HG03095 (cell line): ENCODE results near the gene MRGPRF.

ENCODE experiments used
- ATAC-seq: cut with Tn5 transposase; IDR thresholded peaks from one replicate; pipeline ENCODE4 v1.9.1; 2021; ENCODE audit warnings: moderate library complexity; ENCODE audit not compliant: unreplicated experiment

Gene MRGPRF

DNA sequence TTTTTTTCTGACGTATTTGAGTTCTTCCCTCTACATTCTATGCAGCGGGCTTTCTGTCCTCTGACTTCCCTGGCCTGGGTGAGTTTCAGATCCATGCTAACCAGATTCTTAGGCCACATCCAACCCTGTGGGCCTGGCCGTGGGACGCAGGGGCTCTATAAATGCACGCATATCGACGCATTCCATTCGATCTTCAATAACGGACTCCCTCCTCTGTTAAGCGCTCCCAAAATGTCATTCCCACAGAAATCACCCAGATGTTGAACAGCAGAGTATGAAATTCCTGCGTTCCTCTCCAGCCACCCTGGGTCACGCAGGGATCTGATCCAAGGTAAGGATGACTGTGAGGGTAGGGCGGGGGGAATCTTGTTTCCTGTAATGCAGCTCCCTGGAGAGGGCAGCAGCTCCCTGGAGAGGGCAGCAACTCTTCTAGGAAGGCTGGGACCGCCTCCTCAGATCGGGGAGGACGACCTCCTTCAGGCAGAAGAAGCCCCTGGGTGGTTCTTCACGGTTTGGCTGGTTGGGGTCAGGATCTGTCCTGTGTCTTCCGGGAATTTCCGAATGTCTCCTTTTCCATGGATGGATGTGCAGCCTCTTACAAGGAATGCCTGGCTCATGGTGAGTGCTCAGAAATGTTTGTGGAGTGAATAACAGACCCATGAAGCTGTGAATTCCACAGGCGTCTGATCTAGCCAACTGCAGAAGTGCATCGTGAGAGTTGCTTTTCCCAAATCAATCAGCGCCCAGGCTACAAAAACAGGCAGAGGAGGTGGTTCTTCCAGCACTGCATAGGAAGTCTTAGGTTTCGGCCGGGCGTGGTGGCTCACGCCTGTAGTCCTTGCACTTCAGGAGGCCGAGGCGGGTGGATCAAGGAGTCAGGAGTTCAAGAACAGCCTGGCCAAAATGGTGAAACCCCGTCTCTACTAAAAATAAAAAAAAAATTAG is 44.5 kb downstream of the MRGPRF start:
- no peak for ATAC-seq

DNA sequence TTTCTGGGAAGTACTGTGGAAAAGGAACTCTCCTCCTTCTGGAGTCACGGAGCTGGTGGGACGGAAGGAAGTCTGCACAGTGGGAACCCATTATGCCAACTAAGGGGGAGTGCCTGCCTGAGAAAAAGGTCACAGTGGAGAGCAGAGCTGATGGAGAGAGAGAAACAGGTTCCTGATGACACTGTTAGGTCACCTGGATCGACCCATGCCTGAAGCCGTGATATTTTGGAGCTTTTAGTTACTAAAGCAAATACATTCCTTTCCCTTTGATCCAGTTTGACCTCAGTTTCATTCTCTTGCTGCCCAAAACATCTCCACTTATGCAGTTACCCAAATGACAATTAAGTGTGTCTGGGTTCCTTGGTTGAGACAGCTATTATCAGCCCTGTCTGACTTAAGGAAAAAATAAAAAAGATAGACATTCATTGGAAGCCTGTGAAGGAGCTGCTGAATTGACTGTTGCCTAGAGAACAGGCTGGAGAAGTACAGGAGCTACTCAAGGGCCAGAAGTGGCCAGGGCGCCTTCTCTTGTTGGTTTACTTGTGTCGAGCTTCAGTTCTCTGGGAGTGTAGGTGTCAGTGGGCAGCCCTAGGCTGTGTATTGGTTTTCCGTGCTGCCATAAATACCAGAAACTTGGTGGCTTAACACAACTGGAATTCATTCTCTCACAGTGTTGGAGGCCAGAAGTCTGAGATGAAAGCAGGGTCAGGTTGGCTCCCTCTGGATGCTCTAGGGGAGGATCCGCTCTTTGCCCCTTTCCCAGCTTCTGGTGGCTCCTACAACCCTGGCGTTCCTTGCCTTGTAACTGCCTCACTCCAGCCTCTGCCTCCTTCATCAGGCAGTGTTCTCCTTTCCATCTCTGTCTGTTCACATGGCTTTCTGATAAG is 45.9 kb downstream of the MRGPRF start:
- no peak for ATAC-seq

DNA sequence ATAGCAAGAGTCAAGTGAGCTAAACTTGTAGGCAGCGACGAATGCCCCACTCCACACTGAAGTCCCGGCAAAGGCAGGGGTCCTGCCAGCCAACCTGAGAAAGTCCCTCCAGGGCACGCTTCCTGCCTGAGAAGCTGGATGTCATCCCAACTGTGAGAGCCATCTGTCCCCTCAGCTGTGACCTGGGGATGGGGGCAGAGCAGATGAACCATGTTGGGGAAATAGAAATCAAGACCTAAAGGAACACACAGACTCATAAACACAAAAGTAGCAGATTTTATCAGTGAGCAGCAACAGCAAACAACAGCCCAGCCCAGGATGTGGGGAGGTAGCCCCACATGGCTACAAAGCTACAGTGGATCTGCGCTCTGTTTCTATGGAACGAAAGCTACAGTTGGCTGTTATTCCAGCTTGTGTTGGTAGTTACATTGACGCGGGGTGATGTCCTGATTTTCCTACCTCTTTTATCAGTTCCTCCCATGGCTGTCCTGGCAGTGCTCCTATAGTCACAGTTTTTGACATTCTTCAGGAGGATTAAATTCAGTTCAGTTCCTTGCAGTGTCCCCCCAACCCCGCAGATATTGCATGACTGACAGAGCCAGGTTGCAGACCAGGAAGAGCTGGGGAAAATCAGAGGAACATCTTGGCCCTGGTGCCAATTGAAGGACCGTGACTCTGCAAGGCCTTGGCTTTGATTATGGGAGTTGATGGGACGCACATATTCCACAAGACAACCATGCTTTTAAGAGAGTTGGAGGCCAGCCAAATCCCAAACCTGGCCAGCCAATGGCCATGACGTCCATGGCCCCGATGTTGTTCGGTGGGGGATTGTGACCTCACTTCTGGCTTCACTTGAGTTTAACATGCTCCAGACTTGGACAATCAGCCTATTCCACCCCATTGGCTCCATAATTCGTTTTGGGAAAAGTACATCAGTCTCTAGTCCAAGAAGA is 46.9 kb downstream of the MRGPRF start:
- ATAC-seq, result no peak

DNA sequence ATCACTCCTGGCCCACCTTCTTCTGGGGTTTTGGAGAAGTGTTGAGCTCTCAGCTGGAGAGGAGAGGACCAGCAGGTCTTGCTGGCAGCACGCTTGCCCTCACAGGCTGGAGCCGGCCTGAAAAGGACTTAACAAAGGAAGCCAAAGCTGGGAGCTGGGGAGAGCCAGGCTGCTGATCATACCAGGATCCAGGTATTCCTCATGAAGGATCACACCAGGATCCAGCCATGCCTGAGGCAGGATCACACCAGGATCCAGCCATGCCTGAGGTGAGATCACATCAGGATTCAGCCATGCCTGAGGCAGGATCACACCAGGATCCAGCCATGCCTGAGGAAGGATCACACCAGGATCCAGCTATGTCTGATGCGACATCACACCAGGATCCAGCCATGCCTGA is 49.3 kb downstream of the MRGPRF start:
- ATAC-seq, result no peak

DNA sequence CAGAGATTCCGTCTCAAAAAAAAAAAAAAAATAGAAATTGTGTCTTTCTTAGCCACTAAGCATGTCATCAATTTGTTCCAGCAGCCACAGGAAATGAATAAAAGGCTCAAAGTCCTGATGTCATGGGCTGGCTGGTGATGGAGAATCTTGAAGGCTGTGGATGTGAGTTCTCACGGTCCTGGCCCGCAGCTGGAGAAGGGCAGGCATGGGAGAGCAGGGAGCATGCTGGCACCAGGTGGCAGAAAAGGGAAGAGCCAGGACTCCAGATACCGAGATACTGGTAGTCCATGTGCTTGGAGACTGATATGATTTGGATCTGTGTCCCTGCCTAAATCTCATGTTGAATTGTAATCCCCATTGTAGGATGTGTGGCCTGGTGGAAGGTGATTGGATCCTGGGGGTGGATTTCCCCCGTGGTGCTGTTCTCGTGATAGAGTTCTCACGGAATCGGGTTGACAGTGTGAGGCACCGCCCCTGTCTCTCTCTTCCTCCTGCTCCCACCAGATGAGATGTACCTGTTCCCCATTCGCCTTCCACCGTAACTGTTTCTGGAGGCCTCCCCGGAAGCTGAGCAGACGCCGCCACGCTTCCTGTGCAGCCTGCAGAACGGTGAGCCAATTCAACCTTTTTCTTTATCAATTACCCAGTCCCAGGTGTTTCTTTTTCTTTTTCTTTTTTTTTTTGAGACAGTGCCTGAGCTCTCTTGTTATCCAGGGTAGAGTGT is 50.4 kb downstream of the MRGPRF start:
- ATAC-seq, result no peak

DNA sequence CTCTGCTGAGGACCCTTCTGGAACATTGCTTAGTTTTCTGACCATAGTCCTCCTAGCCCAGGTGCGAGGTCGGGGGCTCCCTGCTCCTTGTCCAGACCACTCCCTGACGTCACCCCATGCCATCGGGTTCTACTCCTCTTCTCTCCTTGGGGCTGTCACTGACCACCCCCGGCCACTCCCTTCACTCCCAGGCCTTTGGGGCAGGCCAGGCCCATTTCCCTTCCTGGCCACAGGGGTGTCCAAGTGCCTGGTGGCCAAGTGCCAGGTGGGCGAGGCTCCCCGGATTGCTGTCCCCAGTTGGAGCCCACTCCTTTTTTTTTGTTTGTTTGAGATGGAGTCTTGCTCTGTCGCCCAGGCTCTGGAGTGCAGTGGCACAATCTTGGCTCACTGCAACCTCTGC is 51.8 kb downstream of the MRGPRF start:
- ATAC-seq, result no peak

DNA sequence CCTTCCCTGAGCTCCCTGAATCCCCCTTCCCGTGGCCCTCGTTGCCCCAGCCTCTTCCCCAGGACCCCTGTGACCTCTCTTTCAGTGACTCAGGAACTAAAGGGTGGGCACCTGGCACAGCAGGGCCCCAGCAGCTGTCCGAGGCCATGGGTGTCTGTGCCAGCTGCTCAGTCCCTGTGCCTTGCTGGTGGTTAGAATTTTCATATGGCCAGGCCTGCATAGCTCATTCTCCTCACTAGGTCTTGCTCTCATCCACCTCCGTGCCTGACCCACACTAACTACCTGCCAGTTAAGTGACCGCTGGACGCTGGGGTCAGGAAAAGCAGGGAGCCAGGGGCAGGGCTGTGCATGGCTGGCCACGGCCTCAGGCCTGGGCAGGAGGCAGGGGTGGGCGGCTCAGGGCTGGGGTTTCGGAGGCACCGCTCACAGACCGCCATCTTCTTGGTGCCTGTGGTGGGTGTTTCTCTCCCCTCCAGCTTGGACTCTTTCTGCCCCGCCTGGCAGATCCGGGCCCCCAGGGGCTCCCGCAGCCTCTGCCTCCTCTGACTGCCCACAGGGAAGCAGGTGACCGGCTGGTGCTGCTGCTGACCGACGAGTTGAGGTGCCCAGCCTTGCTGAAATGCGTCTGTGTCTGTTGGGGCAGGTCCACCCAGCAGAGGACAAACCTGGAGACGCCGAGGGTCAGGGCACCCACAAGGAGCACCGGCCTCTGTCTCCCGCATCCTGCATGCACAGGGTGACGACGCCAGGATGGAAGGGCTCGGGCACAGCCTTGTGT is 52.6 kb downstream of the MRGPRF start:
- ATAC-seq, result no peak

DNA sequence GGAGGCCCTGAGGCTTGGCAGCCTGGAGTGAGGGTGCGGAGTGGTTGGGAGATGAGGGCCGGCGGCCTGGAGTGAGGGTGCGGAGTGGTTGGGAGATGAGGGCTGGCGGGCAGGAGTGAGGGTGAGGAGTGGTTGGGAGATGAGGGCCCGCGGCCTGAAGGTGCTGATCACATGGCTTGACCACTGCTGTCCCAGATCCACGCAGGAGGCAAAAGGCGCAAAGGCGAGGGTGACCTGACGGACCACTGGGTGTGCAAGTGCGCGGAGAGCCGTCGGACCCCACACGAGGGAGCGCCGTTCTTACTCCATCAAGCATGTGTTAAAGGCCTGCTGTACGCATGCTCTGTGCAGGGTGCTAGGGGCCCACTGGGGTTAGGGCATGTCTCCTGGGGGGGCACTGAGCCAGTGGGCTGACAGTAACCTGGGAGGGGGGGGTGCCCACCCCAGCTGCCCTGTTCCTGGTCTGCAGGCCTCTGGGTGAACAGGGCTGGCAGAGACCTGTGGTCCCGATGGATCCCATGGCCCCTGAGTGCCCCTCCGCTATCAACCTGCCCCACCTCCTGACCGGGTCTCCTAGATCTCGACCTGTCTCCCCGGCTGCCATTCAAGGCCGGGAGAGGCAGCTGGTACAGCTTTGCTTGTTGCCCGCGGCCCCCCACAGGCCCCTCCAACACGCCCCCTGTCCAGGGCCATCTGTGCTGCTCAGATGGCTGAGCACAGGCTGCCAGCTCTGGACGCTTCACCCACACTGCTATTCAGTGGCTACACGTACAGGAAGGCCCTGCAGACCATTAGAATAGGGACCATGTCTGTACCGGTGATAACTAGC is 53.4 kb downstream of the MRGPRF start:
- ATAC-seq, result no peak

DNA sequence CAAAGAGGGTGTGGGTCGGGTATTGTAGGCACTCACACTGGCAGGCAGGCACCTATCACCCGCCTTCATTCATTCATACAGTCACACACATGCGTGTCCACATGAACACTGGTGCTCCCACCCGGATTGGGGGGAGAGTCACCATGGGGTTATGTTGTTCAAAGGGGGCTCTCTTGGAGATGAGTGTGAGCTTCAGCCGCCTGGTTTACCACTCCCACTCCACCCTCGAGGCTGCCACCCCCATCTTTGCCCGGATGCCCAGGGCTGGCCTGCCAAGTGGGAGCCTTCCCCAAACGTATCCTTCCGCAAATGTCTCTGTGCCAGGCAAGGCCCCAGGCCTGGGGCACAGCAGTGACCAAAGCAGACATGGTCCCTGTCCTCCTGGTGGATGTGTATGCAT is 54.8 kb downstream of the MRGPRF start:
- ATAC-seq, result no peak

DNA sequence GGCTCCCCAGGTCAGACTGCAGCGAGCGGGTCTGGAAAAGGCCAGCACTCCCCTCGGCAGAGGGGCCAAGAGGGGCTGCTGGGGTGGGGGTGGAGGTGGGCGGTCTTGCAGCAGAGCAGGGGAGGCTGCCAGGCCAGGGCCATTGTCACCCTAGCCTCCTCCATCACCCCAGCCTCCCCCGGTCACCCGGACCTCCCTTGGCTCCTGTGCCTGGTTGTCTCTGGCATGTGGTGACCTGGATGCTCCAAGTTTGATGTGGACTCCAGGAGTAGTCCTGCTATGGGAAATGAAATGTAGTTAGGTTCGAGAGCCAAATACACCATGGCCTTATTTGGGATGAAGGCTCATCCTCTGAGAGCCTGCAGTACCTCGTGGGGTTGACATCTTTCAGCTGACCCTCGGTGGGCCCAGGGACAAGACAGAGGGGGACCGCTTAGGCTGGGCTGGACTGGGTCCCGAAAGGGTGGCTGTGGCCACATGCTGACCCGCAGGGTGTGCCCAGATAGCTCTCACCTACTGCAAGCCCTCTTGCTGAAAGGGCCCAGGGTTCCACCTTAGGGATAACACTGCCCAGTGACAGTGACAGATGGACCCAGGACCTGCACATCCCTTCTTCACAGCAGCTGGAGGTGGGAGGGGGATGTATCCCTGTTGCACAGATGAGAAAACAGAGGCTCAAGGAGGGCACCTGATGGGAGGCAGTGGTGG is 56.3 kb downstream of the MRGPRF start:
- ATAC-seq, result no peak

DNA sequence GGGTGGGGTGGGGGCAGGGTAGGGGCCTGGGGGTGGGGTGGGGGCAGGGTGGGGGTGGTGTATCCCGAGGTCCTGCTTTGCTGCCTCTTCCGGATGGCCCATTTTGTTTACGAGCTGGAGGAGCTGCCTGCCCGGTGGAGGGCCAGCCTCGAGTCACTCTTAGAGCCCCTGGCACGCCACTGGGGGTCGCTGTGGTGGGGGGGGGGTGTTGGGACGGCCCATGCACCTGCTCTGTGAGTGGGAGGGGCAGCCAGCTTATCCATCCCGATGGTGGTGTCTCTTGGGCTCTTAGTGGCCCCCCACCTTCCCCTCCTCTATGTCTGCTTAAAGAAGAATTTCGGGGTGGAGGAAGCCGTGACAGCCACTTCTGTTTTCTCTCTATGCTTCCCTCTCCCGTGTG is 56.9 kb downstream of the MRGPRF start:
- ATAC-seq, result no peak

DNA sequence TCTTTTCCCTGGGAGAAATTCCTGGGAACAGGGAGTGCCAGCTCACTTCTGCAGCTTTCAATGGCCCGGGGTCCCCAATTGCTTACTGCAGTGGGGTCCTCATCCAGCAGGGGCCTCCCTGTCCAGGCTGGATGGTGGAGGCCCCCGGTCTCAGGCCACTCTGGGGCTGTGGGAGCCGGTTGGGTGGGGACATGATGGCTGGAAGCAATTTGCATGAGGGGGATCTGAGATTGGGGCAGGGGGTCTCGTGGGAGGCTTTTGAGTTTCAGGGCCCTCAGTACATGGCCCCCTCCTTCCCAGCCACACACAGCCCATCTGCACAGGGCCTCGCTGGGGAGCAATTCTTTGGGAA is 57.5 kb downstream of the MRGPRF start:
- ATAC-seq, result no peak

DNA sequence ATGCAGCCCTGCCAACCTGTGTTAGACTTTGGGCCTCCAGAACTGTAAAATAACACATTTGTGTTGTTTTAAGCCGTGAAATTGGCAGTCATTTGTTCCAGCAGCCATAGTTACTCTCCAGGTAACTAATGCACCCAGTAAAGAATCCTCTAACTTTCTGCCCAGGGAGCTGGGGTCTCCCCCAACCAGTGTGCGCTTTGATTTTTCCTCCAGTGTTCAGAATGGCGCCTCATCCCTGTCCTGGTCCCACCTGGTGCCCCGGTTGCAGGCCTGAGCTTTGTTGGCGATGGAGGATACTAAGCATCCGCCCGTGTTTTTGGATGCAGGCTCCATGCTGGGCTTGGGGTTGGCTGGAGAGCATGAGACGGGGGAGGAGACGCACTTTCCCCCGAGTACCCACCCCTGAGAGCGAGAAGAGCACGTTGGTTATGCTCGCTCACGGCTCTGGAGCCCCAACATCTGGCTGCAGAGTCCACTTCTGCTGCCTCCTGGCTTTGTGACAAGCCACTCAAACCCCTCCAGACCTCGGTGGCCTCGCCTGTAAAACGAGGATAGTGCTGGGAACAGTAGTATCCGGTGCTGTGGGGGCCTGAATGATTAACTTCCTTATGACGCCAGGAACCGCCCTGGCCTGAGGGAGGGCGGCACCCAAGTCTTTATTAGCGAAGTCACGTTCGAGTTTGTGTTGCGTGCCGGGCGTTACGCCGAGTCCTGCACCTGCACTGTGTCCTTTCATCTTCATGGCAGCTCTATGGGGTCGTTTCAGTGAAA is 58.0 kb downstream of the MRGPRF start:
- ATAC-seq, result no peak
